Endothelial cell of umbilical vein (primary cell): ENCODE measurements around the gene DEUP1. TPM values are rescaled to one million over a fixed set of nuclear protein-coding genes. Genes with fewer than 3 reads are reported as not detected.

Experiments used
- BruUV-seq: library from RNA; stranded (reverse); fragments of 400-500 nt; replicated peaks from 2 replicates; lab custom pipeline; 2021; lab: Mats Ljungman, UMichigan
- CTCF ChIA-PET: fragments of 300-600, 350-600 bp; sonication (Branson Sonifier 250); formaldehyde crosslinking; loops from one replicate; lab custom pipeline; 2021; ENCODE audit warnings: antibody characterized with exemption, inconsistent platforms; lab: Charles Lee
- POLR2A ChIA-PET: fragments of 300-600, 350-600 bp; sonication (Branson Sonifier 250); formaldehyde crosslinking; loops from one replicate; lab custom pipeline; 2021; ENCODE audit warnings: antibody characterized with exemption, inconsistent platforms; lab: Charles Lee
- DNase-seq: peaks from one replicate; pipeline ENCODE4 v3.0.0-alpha.2; 2011; ENCODE audit warnings: low read depth, low spot score
- FAIRE-seq: peaks from 2 replicates; lab custom pipeline; 2011; peaks lifted over from hg19 to GRCh38; lab: Jason Lieb, UNC
- H2AFZ ChIP-seq: 2 replicates; pipeline ENCODE4 v1.6.0; 2012; ENCODE audit warnings: low read depth, low read length, control low read depth, inconsistent platforms
- H3K27ac ChIP-seq: 2 replicates; pipeline ENCODE4 v1.5.1; 2011; ENCODE audit warnings: low read depth, mild to moderate bottlenecking, control low read depth, low read length, moderate library complexity; ENCODE audit not compliant: insufficient read depth
- H3K27me3 ChIP-seq, 2 experiments: 2 replicates each; pipeline versions ENCODE4 v1.6.0 to v1.6.1; 2011; ENCODE audit warnings: low read length in 2 of 2, mixed read lengths in 1 of 2; ENCODE audit not compliant: control insufficient read depth in 2 of 2, insufficient read depth in 2 of 2
- H3K36me3 ChIP-seq, 2 experiments: 2 replicates in 1 of 2; 3 replicates in 1 of 2; pipeline ENCODE4 v1.5.1; 2011; ENCODE audit warnings: low read length in 2 of 2, mild to moderate bottlenecking in 1 of 2, moderate library complexity in 1 of 2; ENCODE audit not compliant: control insufficient read depth in 2 of 2, insufficient read depth in 2 of 2; ENCODE audit errors: extremely low read depth in 1 of 2
- H3K4me1 ChIP-seq: 3 replicates; pipeline ENCODE4 v1.5.1; 2011; ENCODE audit warnings: mild to moderate bottlenecking, low read length; ENCODE audit not compliant: control insufficient read depth, insufficient read depth; ENCODE audit errors: extremely low read depth
- H3K4me2 ChIP-seq: 2 replicates; pipeline ENCODE4 v1.6.1; 2011; ENCODE audit warnings: low read length, control low read depth, mixed read lengths; ENCODE audit not compliant: insufficient read depth
- H3K4me3 ChIP-seq, 3 experiments: fragments of 200-600 bp in 1 of 3; sonication (generic), shearing (Covaris generic) in 1 of 3; replicated peaks in 1 of 3; 2 replicates each; pipeline ENCODE4 v1.5.1; 2011 to 2016; ENCODE audit warnings: control low read depth in 3 of 3, low read length in 3 of 3, mild to moderate bottlenecking in 2 of 3, inconsistent platforms in 1 of 3, low read depth in 1 of 3, moderate library complexity in 1 of 3; ENCODE audit not compliant: insufficient read depth in 1 of 3
- H3K79me2 ChIP-seq: 2 replicates; pipeline ENCODE4 v1.6.0; 2012; ENCODE audit warnings: low read length, inconsistent platforms; ENCODE audit not compliant: control insufficient read depth, insufficient read depth
- H3K9ac ChIP-seq: replicated peaks from 2 replicates; pipeline ENCODE3; 2011; ENCODE audit warnings: low read length, control low read depth; ENCODE audit not compliant: insufficient read depth; ENCODE audit errors: extremely low read depth
- H3K9me1 ChIP-seq: replicated peaks from 3 replicates; pipeline ENCODE4 v1.6.0; 2011; ENCODE audit warnings: mild to moderate bottlenecking, low read length; ENCODE audit not compliant: control insufficient read depth, insufficient read depth; ENCODE audit errors: extremely low read depth
- H3K9me3 ChIP-seq: replicated peaks from 2 replicates; pipeline ENCODE4 v1.5.1; 2012; ENCODE audit warnings: low read length, inconsistent platforms; ENCODE audit not compliant: control insufficient read depth, insufficient read depth
- H4K20me1 ChIP-seq: replicated peaks from 2 replicates; pipeline ENCODE3; 2011; ENCODE audit warnings: mild to moderate bottlenecking, low read length; ENCODE audit not compliant: control insufficient read depth, insufficient read depth; ENCODE audit errors: extremely low read depth
- FOS ChIP-seq: IDR thresholded peaks from 2 replicates; pipeline ENCODE4 v1.6.1; 2011; ENCODE audit warnings: mild to moderate bottlenecking, low read length, moderate library complexity, borderline replicate concordance; ENCODE audit not compliant: insufficient read depth
- GATA2 ChIP-seq: IDR thresholded peaks from 2 replicates; pipeline ENCODE4 v1.7.0; 2011; ENCODE audit warnings: low read depth, mild to moderate bottlenecking, moderate library complexity, mixed read lengths, low read length; ENCODE audit not compliant: insufficient read length, insufficient read depth
- JUN ChIP-seq: IDR thresholded peaks from 2 replicates; pipeline ENCODE4 v1.6.1; 2011; ENCODE audit warnings: borderline replicate concordance, low read depth; ENCODE audit not compliant: insufficient read length, insufficient read depth
- MYC ChIP-seq: IDR thresholded peaks from one replicate; pipeline ENCODE4 v1.6.1; 2011; ENCODE audit warnings: mild to moderate bottlenecking, low read depth, low read length
- POLR2A ChIP-seq: IDR thresholded peaks from 2 replicates; pipeline ENCODE4 v1.6.1; 2012; ENCODE audit warnings: low read depth, mild to moderate bottlenecking, control low read depth, low read length
- POLR2AphosphoS5 ChIP-seq: IDR thresholded peaks from 2 replicates; pipeline ENCODE4 v1.6.1; 2012; ENCODE audit warnings: low read depth, mild to moderate bottlenecking, control low read depth, low read length, moderate library complexity; ENCODE audit not compliant: insufficient read depth
- dilution Hi-C: fragments of 300-500 bp; cut with MboI; formaldehyde crosslinking; loops from one replicate; pipeline ENCODE4 v1.15.0; 2019; ENCODE audit warnings: low sequenced_read_pairs; ENCODE audit not compliant: extremely low pct_ligation_motif_present
- intact Hi-C: fragments of 100-400 bp; cut with micrococcal nuclease; formaldehyde crosslinking; loops from one replicate; pipeline ENCODE4 v1.10.0; 2022
- polyA plus RNA-seq, 4 experiments: library from polyadenylated mRNA; depleted of rRNA in 3 of 4; stranded (reverse) in 3 of 4; unstranded in 1 of 4; fragments of >200 nt; gene quantifications; 2 replicates each; pipeline versions ENCODE4 v1.2.1 to v1.2.3, GENCODE V29; 2011 to 2012; ENCODE audit warnings: missing spikeins in 1 of 4
- total RNA-seq: library from RNA; stranded (reverse); gene quantifications from 2 replicates; pipeline ENCODE4 v1.2.3, GENCODE V29; 2021
- TF ChIP-seq, protein P1 (sequence below), 2 donors: IDR thresholded peaks; 1 replicate in 1 of 2; 2 replicates in 1 of 2; pipeline ENCODE4 v1.5.1; 2011; ENCODE audit warnings: low read length in 2 of 2, mild to moderate bottlenecking in 2 of 2, moderate library complexity in 2 of 2, control low read depth in 1 of 2, inconsistent platforms in 1 of 2, low read depth in 1 of 2; ENCODE audit not compliant: insufficient read depth in 1 of 2; ENCODE audit errors: extremely low read depth in 1 of 2

Gene DEUP1
- total and polyA plus RNA-seq, 2 donors (not counting 3 experiments of a cell fraction or from before 2014, with no cell fraction given), result not detected

- CTCF ChIA-PET, result no interaction called here
- H3K27me3 ChIP-seq, result no peaks in the 10 kb centered on the region
Observed at GRCh38 chr11:93480256-93480655, 149.7 kb downstream of the DEUP1 start.

GRCh38 chr11:93480756-93481155 lies 150.2 kb downstream of the DEUP1 start:
- Histone ChIP-seq H2AFZ (no peak overlapping the region), H3K4me3 (no peak overlapping the region), H3K36me3 (no peaks in the 10 kb centered on the region), H4K20me1 (no peaks in the 10 kb centered on the region), H3K4me2 (no peak overlapping the region), H3K9me3 (no peaks in the 10 kb centered on the region), H3K9me1 (no peaks in the 10 kb centered on the region), H3K4me1 (no peaks in the 10 kb centered on the region), H3K79me2 (no peaks in the 10 kb centered on the region), H3K27ac (no peak overlapping the region), H3K9ac (no peak overlapping the region), H3K27me3 (no peaks in the 10 kb centered on the region)
- POLR2A ChIA-PET, result no interaction called here
- CTCF ChIA-PET, result no interaction called here
- no peak for DNase-seq
- intact Hi-C loops, result no loop called here
- FAIRE-seq, result no peak
- dilution Hi-C loops, result no loop called here
- TF ChIP-seq MYC (no peak), POLR2A (no peak), GATA2 (no peak)
- no TSS peak for BruUV-seq

More at GRCh38 chr11:93480256-93480655, 149.7 kb downstream of the DEUP1 start:
- H3K27ac ChIP-seq, result no peak overlapping the region
- H2AFZ ChIP-seq, result no peak overlapping the region
- no peaks in the 10 kb centered on the region for H3K4me1 ChIP-seq
- H3K36me3 ChIP-seq, result no peaks in the 10 kb centered on the region
- no peaks in the 10 kb centered on the region for H3K9me3 ChIP-seq
- no peak overlapping the region for H3K4me3 ChIP-seq
- no peaks in the 10 kb centered on the region for H4K20me1 ChIP-seq
- no peak for TF ChIP-seq JUN
- TF ChIP-seq POLR2AphosphoS5, result no peak
- no peak for TF ChIP-seq GATA2
- TF ChIP-seq, protein P1, sequence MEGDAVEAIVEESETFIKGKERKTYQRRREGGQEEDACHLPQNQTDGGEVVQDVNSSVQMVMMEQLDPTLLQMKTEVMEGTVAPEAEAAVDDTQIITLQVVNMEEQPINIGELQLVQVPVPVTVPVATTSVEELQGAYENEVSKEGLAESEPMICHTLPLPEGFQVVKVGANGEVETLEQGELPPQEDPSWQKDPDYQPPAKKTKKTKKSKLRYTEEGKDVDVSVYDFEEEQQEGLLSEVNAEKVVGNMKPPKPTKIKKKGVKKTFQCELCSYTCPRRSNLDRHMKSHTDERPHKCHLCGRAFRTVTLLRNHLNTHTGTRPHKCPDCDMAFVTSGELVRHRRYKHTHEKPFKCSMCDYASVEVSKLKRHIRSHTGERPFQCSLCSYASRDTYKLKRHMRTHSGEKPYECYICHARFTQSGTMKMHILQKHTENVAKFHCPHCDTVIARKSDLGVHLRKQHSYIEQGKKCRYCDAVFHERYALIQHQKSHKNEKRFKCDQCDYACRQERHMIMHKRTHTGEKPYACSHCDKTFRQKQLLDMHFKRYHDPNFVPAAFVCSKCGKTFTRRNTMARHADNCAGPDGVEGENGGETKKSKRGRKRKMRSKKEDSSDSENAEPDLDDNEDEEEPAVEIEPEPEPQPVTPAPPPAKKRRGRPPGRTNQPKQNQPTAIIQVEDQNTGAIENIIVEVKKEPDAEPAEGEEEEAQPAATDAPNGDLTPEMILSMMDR (IDR thresholded peaks at IDR 0.05; ENCODE audit: extremely low read depth in 1 of 2, insufficient read depth in 1 of 2, low read depth in 1 of 2, low read length in 2 of 2), result no peak
- TF ChIP-seq MYC, result no peak
- no peak for TF ChIP-seq FOS
- H3K4me2 ChIP-seq, result no peak overlapping the region
- FAIRE-seq (no peak), DNase-seq (no peak)
- no peaks in the 10 kb centered on the region for H3K9me1 ChIP-seq
- intact Hi-C loops, result no loop called here
- H3K9ac ChIP-seq, result no peak overlapping the region
- no peaks in the 10 kb centered on the region for H3K79me2 ChIP-seq
- no TSS peak for BruUV-seq
- POLR2A ChIA-PET, result no interaction called here
- dilution Hi-C loops, result no loop called here
